ENCODE data around the gene CRY2. TPM values are rescaled to one million over a fixed set of nuclear protein-coding genes. Genes with fewer than 3 reads are reported as not detected.

CRY2 gene
- polyA plus RNA-seq, 1 of the 3 experiments (the other 2 are of a cell fraction): 6.7 TPM

GRCh38 chr11:45871638-45872037 lies 24.4 kb downstream of the CRY2 start:
- Histone ChIP-seq H2AFZ (ENCODE audit: low read depth) (no peak overlapping the region), H3K79me2 (ENCODE audit: insufficient read depth) (no peaks in the 10 kb centered on the region), H3K27me3 (ENCODE audit: insufficient read depth) (no peaks in the 10 kb centered on the region), H3K9me3 (no peaks in the 10 kb centered on the region), H3K4me2 (no peak overlapping the region), H3K9ac (no peak overlapping the region), H4K20me1 (ENCODE audit: insufficient read depth) (no peaks in the 10 kb centered on the region), H3K9me2 (no peaks in the 10 kb centered on the region), H3K27ac (ENCODE audit: low read depth in 2 of 2, low read length in 1 of 2) (peak overlapping the region in 1 of 2 experiments; percentile 83; a peak in 1 of 4 replicates), H3F3A (replicated peaks; ENCODE audit: insufficient read depth) (peaks cover 23% of the 10 kb centered on the region), H3K4me3 (ENCODE audit: low read depth in 2 of 2, low read length in 1 of 2) (no peak overlapping the region), H3K4me1 (ENCODE audit: control insufficient read depth in 1 of 2, insufficient read depth in 2 of 2, low read depth in 1 of 2, low read length in 1 of 2) (peaks cover 9 to 17% of the 10 kb centered on the region in 2 experiments; a peak in 3 of 4 replicates), H3K36me3 (replicated peaks in 1 of 2; ENCODE audit: control insufficient read depth in 1 of 2, insufficient read depth in 2 of 2, low read length in 1 of 2) (peaks cover 16 to 42% of the 10 kb centered on the region in 2 experiments)
- no peak for TF ChIP-seq TCF12 (IDR thresholded peaks at IDR 0.05)
- TF ChIP-seq RCOR1 (IDR thresholded peaks at IDR 0.05; ENCODE audit: low read length): no peak
- TF ChIP-seq USF1 (IDR thresholded peaks at IDR 0.05; ENCODE audit: borderline replicate concordance, low read depth): no peak
- TF ChIP-seq MEF2A (IDR thresholded peaks at IDR 0.05; ENCODE audit: borderline replicate concordance, low read depth): no peak
- TF ChIP-seq RAD21 (IDR thresholded peaks at IDR 0.05; ENCODE audit: low read length): no peak
- no peak for TF ChIP-seq ZBTB33 (IDR thresholded peaks at IDR 0.05; ENCODE audit: borderline replicate concordance, low read depth)
- TF ChIP-seq RFX5 (IDR thresholded peaks at IDR 0.05; ENCODE audit: low read length): no peak
- TF ChIP-seq FOXM1 (IDR thresholded peaks at IDR 0.05; ENCODE audit: low read depth): no peak
- no peak for TF ChIP-seq JUND (IDR thresholded peaks at IDR 0.05)
- no peak for TF ChIP-seq EZH2phosphoT487 (IDR thresholded peaks at IDR 0.05; ENCODE audit: borderline replicate concordance, low read depth)
- no peak for TF ChIP-seq CHD2 (IDR thresholded peaks at IDR 0.05; ENCODE audit: low read length, partially characterized antibody)
- TF ChIP-seq GATA2 (CRISPR knock-in tag; IDR thresholded peaks at IDR 0.05): no peak
- TF ChIP-seq REST (IDR thresholded peaks at IDR 0.05; ENCODE audit: low read depth, low read length): no peak
- TF ChIP-seq YY1 (IDR thresholded peaks at IDR 0.05; ENCODE audit: low read depth): no peak
- TF ChIP-seq MXI1 (IDR thresholded peaks at IDR 0.05; ENCODE audit: low read depth, low read length): no peak
- WGBS (ENCODE audit: low lambda C conversion rate): 83% methylated on average over 2 of the region's 2 CpGs
- CTCF ChIA-PET: interaction anchor here (0.9 to 6.2 kb wide), 30 partner anchors 9 to 501 kb away, joined by 3 to 118 read pairs (median 10); partner anchors contain the start of genes CRY2, LARGE2 and PEX16
- no peak for DNase-seq
- POLR2A ChIA-PET: no interaction called here
